HFF-Myc (cell line): ENCODE measurements around the gene PNPT1.

Experiments used
- DNase-seq: peaks from one replicate; pipeline ENCODE4 v3.0.0-alpha.2; 2011; ENCODE audit warnings: low read depth; ENCODE audit errors: extremely low read depth
- H3K4me3 ChIP-seq: replicated peaks from 2 replicates; pipeline ENCODE4 v1.5.1; 2011; ENCODE audit warnings: low read depth, mild to moderate bottlenecking, control low read depth, low read length
- TF ChIP-seq, protein P1 (sequence below): IDR thresholded peaks from 2 replicates; pipeline ENCODE4 v1.5.1; 2012; ENCODE audit warnings: mild to moderate bottlenecking, low read depth, low read length, control low read depth; ENCODE audit errors: missing control alignments

PNPT1 gene

DNA sequence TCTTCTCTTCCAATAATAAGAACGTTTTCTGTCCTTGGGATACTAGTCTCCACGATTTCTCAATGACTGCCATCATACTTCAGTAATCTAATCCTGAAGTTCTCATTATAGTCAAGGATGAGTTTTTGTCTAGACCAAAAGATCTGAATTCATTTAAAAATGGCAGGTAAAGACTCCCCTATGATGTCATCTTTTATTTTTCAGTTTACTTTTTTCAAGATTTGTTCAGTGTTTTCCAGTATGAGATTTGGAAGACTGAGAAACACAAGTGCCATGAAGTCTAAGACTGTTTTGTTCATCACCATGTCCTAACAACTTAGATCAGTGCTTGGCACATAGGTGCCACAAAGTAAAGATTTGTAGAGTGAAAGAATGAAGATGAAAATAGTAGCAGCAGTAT, 40.4 kb downstream of the PNPT1 start:
- TF ChIP-seq, protein P1, sequence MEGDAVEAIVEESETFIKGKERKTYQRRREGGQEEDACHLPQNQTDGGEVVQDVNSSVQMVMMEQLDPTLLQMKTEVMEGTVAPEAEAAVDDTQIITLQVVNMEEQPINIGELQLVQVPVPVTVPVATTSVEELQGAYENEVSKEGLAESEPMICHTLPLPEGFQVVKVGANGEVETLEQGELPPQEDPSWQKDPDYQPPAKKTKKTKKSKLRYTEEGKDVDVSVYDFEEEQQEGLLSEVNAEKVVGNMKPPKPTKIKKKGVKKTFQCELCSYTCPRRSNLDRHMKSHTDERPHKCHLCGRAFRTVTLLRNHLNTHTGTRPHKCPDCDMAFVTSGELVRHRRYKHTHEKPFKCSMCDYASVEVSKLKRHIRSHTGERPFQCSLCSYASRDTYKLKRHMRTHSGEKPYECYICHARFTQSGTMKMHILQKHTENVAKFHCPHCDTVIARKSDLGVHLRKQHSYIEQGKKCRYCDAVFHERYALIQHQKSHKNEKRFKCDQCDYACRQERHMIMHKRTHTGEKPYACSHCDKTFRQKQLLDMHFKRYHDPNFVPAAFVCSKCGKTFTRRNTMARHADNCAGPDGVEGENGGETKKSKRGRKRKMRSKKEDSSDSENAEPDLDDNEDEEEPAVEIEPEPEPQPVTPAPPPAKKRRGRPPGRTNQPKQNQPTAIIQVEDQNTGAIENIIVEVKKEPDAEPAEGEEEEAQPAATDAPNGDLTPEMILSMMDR = no peak
- DNase-seq = no peak
- H3K4me3 ChIP-seq = no peak overlapping the region

DNA sequence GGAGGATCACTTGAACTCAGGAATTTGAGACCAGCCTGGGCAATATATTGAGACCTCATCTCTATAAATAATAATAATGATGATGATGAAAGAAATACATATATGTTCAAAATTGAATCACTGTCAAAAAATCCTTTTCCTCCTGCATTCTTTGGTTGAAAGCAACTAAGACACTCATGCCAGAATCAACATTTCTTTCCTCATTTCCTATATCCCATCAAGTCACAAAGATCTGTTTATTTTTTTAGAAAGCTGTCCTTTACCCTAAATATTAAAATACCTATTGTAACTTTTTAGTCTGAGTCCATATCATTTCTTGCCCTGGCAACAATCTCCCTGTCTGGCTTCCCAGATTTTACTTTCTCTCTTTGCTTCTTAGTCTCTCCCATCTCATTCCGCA, 44.4 kb downstream of the PNPT1 start:
- no peak overlapping the region for H3K4me3 ChIP-seq
- DNase-seq = no peak
- TF ChIP-seq, protein P1 = no peak

DNA sequence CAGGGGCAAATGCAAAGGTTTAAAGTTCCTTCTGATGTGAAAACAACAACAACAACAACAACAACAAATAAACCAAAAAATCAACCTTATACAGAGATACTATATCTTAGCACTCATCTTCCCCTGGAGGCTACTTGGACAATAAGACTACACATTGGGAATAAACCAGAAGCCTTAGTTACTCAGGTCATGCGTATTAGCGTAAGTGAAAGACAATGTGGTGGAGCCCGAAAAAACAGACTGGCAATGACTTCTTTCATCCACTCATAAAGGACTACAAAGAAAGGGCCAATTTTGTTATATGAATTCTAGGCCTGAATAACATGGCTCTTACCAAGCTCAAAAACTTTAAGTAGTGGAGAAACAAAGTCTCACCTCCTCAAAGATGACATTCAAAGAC, 56.8 kb downstream of the PNPT1 start:
- no peak for DNase-seq
- H3K4me3 ChIP-seq = no peak overlapping the region
- TF ChIP-seq, protein P1 = no peak

DNA sequence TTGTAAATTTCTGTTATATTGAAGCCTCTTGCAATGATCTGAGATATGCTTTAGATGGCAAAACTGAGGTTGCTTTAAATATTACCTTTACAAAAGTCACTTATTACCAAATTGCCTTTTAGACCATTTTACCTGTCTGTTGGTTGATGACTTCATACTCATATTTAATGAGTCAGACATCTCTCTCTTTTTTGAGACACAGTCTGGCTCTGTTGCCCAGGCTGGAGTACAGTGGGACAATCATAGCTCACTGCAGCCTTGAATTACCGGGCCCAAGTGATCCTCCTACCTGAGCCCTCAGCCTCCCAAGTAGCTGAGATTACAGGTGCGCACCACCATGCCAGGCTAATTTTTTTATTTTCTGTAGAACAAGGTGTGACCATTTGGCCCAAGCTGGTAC, 64.7 kb downstream of the PNPT1 start:
- H3K4me3 ChIP-seq = no peak overlapping the region
- TF ChIP-seq, protein P1 = no peak
- DNase-seq = no peak

DNA sequence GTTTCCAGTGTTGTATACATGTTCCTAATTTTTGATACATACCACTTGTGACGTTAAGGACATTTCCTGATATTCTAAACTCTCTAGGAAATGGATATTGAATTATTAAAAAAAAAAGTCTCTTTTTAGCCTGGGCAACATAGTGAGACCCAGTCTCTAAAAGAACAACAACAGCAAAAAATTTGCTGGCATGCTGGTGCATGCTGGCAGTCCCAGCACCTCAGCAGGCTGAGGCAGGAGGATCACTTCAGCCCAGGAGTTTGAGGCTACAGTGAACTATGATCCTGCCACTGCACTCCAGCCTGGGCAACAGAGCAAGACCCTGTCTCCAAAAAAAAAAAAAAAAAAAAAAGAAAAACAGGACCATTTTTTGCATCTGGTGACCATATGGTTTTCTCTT, 65.7 kb downstream of the PNPT1 start:
- TF ChIP-seq, protein P1 = no peak
- no peak overlapping the region for H3K4me3 ChIP-seq
- DNase-seq = no peak

DNA sequence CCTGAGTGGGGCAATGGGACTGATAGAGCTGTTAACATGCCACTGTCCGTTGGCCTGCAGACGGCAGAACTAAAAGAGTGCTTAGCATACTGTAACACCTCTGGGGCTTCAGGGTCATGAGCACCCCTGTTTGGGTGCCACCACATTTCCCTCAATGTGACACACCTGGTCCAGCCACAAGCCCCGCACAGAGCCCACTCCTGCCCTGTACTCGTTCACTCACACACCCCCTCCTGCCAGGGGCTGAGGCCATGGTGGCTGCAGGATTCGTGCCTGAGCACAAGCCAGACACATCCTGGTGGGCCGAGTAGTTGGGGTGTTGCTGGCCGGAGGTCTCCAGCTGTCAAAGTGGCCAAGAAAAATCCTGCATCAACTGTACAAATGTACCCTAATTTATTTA, 71.8 kb downstream of the PNPT1 start:
- no peak overlapping the region for H3K4me3 ChIP-seq
- no peak for DNase-seq
- TF ChIP-seq, protein P1 = no peak

DNA sequence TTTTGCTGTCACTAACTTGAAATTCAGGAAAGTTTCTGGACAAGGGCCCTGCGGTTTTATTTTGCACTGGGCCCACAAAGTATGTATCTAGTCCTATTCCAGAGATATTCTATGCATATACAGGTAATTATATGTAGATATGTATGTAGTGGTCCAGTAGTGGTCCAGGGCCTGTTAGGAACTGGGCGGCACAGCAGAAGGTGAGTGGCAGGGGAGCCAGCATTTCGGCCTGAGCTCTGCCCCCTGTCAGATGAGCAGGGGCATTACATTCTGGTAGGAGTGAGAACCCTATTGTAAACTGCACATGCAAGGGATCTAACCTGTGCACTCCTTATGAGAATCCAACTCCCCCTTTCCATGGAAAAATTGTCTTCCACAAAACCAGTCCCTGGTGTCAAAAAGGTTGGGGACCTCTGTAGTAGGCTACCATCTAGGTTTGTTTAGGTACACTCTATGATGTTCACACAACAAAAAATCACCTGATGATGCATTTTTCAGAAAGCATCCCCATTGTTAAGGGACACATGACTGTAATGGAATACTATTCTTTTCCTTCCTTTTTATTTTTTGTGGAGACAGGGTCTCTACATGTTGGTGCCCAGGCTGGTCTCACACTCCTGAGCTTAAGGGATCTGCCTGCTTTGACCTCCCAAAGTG, 73.4 kb downstream of the PNPT1 start:
- no peak for DNase-seq
- peak overlapping the region; percentile 71 for H3K4me3 ChIP-seq
- TF ChIP-seq, protein P1 = peak; percentile 46
